Fibroblast of pulmonary artery (primary cell): Measurements from ENCODE around the gene PRRG4.

Experiments
- DNase-seq: peaks from one replicate; pipeline ENCODE4 v3.0.0-alpha.2; 2010; ENCODE audit warnings: low read depth
- H3K4me3 ChIP-seq: replicated peaks from 2 replicates; pipeline ENCODE4 v1.5.1; 2011; ENCODE audit warnings: low read depth, mild to moderate bottlenecking, control low read depth, low read length, moderate library complexity
- TF ChIP-seq, protein P1 (sequence below): IDR thresholded peaks from 2 replicates; pipeline ENCODE4 v1.5.1; 2011; ENCODE audit warnings: mild to moderate bottlenecking, control low read depth, low read length, inconsistent platforms; ENCODE audit errors: missing control alignments

PRRG4 gene

DNA sequence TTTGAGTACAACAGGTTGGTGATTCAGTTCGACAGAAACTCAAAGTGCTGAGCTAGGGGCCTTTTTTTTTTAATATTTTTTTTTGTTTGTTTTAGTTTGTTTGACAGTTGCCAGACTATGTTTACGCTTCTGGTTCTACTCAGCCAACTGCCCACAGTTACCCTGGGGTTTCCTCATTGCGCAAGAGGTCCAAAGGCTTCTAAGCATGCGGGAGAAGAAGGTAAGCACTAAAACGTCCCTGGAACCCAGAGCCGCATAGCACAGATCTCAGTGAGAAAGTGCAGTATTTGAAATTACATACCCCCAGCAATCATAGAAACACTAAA is 649 bp downstream of the PRRG4 start:
- TF ChIP-seq, protein P1, sequence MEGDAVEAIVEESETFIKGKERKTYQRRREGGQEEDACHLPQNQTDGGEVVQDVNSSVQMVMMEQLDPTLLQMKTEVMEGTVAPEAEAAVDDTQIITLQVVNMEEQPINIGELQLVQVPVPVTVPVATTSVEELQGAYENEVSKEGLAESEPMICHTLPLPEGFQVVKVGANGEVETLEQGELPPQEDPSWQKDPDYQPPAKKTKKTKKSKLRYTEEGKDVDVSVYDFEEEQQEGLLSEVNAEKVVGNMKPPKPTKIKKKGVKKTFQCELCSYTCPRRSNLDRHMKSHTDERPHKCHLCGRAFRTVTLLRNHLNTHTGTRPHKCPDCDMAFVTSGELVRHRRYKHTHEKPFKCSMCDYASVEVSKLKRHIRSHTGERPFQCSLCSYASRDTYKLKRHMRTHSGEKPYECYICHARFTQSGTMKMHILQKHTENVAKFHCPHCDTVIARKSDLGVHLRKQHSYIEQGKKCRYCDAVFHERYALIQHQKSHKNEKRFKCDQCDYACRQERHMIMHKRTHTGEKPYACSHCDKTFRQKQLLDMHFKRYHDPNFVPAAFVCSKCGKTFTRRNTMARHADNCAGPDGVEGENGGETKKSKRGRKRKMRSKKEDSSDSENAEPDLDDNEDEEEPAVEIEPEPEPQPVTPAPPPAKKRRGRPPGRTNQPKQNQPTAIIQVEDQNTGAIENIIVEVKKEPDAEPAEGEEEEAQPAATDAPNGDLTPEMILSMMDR, result no peak
- DNase-seq, result peak; percentile 10
- peak overlapping the region; percentile 61 for H3K4me3 ChIP-seq

DNA sequence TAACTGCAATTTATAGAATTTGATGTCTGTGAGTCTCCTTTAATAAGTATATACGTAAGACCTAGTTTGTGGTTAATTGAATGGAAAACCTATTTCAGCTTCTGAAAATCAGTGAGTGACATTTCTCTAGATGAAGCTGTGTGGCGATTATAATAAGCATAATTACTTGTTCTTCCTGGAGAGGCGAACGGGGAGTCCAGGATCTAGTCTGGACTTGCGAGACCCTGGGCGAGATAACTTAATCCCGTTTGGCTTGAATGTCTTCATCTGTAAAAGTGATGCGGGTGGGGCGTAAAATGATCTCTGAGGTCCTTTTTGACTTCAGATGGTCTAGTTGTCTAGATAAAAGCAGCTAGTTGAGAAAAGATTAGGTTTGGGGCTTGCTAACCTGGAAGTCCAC is 1.1 kb downstream of the PRRG4 start:
- no peak for DNase-seq
- no peak overlapping the region for H3K4me3 ChIP-seq
- TF ChIP-seq, protein P1, result no peak

DNA sequence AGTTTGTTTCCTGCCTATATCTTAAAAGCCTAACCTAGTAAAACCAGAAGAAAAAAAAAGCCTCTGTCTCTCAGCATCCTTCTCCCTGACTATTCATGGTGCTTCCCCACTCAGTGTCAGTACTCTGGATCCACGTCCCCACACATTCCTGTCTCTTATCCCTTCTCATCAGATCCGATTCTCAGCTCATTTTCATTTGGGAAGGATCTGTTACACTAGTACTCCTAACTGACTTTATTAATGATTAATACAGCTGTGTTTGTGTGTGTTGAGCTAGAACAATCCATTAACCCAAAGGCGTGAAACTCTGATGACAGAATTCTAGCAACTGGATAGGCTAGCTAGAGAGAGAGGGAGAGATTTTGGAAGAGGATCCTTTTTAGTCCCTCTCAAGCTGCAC is 1.5 kb downstream of the PRRG4 start:
- no peak for DNase-seq
- no peak overlapping the region for H3K4me3 ChIP-seq
- TF ChIP-seq, protein P1, result no peak

DNA sequence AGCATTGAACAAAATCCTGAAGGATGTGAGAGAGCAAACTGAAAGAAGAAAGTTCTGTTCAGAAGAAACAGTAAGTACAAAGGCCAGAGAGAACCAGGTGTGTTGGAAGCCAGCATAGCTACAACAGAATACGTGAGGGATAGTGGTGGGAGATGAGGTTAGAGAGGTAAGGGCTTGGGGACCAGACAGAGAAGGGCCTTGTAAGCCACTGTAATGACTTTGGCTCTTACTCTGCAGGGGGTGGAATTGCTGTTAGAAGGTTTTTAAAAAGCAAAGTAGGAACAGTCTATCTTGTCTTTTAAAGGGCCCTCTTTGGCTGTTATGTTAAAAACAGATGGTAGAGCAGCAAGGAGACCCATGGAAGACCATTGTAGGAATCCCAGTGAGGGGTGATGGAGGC is 4.2 kb downstream of the PRRG4 start:
- H3K4me3 ChIP-seq, result no peak overlapping the region
- no peak for DNase-seq
- TF ChIP-seq, protein P1, result no peak

DNA sequence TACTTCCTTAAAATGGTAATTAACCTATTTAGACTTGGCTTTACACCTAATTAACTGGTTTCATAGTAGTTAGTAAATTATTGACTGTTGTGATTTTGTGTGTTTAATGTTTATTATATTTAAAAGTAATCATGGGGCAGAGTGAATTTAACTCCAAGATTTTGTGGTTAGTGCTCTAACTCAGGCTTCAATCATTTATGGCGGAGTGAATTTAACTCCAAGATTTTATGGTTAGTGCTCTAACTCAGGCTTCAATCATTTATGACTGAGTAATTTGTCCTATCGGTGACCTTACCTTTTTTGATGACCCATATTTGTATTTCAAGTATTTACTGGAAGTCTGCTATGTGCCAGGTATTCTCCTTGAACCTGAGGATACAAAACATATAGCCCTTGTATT is 7.2 kb downstream of the PRRG4 start:
- no peak overlapping the region for H3K4me3 ChIP-seq
- TF ChIP-seq, protein P1, result no peak
- DNase-seq, result no peak

DNA sequence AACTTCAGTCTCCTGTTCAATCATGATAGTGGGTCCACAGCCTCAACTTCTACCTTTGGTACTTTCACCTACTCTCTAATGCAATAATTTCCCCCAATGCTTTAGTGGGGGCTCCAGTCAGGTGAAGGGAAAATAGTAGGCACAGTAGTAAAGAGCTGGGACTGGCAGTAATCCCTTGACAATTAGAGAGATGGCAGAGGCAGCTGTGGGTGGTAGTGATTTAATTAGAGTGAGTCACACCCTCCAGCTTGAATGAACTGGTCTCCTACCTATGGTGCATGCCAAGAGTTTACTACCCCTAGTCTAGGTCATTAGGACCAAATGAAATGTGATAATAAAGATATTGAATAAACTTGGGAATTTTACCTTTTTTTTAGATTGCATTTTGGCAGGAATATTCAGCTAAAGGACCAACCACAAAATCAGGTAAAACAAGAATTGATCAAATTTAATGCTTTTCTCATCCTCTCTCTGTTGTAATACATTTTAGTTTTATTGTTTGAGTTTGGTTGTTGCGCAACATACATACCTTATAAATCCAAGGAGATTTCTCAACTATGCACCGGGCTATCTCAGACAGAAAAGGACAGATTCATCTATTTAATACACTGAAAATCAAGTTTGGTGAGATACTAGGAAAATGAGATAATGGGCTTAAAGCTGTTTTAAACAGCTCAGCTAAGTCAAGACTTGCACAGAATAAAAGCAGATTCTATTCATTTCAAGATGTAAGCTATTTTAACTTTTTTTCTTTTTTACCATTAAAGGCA is 9.0 kb downstream of the PRRG4 start:
- TF ChIP-seq, protein P1, result no peak
- DNase-seq, result peak; percentile 33
- H3K4me3 ChIP-seq, result no peak overlapping the region

DNA sequence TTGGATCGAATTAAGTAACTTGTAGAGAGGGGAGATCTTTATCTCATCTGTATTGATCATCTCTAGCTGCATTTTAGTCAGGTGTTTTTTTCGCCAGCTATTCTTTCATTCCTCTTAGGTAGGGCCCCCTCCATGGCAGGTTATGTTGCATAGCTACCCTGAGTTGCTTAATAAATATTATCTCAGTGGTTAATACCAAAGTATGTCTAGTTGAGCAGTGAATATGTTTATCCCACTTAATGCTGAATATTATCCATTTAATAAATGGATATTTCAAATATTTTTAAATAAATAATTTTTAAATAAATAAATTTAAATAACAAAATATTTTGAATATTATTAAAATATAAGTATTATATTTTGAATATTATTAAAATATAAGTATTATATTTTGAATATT is 9.6 kb downstream of the PRRG4 start:
- TF ChIP-seq, protein P1, result no peak
- DNase-seq, result no peak
- H3K4me3 ChIP-seq, result no peak overlapping the region
